Prostate gland (tissue), 2 donors: ENCODE results near the gene IL17RB.

Experiments
- CTCF ChIP-seq, 4 experiments: fragments of 200-600 bp in 2 of 4; fragments of 450-650 bp in 2 of 4; sonication (generic) in 2 of 4; IDR thresholded peaks; 1 replicate in 3 of 4; 2 replicates in 1 of 4; pipeline ENCODE4 v1.5.1; 2016 to 2019; ENCODE audit warnings: antibody characterized with exemption in 4 of 4, mild to moderate bottlenecking in 2 of 4, moderate library complexity in 2 of 4
- POLR2A ChIP-seq: fragments of 450-650 bp; IDR thresholded peaks from one replicate; pipeline ENCODE4 v1.6.1; 2016; ENCODE audit warnings: antibody characterized with exemption, mild to moderate bottlenecking
- POLR2AphosphoS5 ChIP-seq: sonication (generic); formaldehyde crosslinking; IDR thresholded peaks from one replicate; pipeline ENCODE4 v1.6.1; 2017; ENCODE audit warnings: antibody characterized with exemption

- no peak for TF ChIP-seq POLR2A
- no peak for TF ChIP-seq CTCF (IDR thresholded peaks at IDR 0.05)
- no peak for TF ChIP-seq POLR2AphosphoS5
These were observed 10.6 kb downstream of the IL17RB start for GRCh38 chr3:53856964-53857363.
